GM21786 (cell line): ENCODE data around the gene SLC6A3.
"Not testable (repeated sequence)": the region's sequence is repeated elsewhere in the genome, so short reads cannot be mapped to it uniquely, and the experiment has no call there.

Experiments used
- ATAC-seq: cut with Tn5 transposase; IDR thresholded peaks from one replicate; pipeline ENCODE4 v1.9.1; 2021; ENCODE audit not compliant: unreplicated experiment

Gene SLC6A3

GRCh38 chr5:1465117-1465516 lies 19.9 kb upstream of the SLC6A3 start:
- ATAC-seq = no peak

DNA sequence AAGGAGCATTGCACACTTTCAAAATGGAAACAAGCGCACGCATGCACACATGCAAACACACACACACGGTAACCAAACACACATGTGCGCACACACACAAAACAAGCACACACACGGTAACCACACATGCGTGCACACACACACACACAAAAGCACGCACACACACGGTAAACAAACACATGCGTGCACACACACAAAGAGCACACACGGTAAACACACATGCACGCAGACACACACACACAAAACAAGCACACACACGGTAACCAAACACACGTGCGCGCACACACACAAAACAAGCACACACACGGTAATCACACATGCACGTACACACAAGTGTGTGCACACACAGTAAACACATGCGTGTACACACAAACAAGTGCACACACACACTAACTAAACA lies 19.3 kb upstream of the SLC6A3 start:
- ATAC-seq = no peak

DNA sequence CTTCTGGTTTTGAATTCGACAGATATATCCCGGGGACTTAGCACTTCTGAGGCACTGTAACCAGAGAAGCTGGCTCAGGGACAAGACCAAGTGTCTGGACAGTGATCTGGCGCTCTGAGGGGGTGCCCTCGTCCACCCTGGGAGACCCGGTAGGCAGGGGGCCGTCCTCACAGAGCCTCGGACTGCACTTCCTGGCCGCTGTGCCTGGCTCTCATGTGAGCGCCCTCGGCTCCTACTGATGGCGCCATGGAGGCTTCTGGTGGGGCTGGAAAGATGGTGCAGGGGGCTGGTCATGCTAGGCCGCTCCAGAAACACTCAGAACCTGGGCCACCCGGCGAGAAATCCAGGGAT lies 18.8 kb upstream of the SLC6A3 start:
- ATAC-seq = no peak

DNA sequence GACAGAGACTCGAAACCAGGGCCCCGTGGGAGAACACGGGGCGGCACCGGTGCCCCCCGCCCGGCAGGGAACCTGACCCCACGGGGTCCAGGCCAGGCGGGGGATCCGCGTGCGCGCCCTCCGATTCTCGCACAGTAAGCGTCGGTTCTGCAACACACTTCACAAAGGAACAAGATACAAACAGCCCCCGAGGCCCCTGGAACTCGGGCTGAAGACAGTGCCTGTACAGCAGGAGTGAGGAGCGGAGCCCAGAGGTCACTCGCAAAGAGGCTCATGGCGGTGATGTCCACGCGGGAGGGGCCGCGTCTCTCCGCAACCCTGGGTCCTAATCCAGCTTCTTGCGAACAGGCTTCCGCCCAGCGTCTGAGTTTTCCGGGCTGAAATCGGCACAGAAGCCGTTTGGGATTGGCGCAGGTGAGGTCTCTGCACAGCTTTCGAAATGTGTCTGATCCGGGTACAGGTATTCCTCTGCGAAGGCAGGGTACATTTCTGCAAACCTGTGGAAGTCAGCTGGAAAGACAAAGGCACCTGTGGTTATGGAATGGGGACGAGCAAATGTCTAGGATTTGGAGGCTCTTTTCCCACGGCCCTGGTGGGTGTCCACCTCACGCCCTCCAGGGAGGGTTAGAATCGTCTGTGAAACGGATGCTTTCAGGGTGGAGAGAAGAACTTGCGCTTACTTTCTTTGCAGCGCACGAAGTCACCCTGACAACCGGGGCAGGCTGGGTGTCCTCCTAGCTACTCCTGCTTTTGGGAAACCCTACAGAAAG lies 18.3 kb upstream of the SLC6A3 start:
- ATAC-seq = no peak

DNA sequence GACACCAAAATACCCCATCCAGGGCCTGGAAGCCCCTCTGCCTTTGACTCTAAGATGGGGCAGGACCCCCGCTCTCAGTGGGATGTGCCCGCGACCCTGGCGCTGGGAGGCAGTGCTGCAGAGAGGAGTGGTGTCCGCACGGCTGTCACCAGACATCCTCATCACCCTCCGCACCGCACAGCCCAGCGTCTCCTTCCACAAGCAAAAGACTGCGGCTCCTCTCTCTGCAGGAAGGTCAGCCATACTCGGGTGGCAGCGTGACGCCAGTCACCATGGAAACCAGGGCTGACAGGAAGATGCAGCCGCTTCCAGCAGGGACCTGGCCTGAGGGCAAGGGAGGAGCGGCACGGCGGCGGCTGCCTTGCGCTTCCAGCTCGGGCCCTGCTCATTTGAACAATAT lies 17.1 kb upstream of the SLC6A3 start:
- no peak for ATAC-seq

DNA sequence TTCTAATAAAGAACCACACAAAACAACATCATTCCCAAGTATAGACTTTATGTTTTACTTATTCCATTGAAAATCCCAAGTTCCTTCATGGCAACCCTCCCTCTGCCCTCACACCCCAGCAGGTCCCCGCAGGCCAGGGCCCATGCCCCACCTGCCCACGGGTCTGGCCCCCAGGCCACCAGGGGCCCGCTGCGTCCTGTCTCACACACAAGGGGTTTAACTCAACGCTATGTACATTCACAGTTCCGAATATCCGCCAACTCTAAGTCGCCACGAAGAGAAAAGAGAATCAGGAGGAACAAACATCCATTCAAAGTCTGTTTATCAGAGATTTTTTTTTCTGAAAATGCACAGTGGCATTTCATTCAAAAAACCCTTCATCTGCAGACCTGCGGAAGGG lies 16.2 kb upstream of the SLC6A3 start:
- ATAC-seq = no peak

DNA sequence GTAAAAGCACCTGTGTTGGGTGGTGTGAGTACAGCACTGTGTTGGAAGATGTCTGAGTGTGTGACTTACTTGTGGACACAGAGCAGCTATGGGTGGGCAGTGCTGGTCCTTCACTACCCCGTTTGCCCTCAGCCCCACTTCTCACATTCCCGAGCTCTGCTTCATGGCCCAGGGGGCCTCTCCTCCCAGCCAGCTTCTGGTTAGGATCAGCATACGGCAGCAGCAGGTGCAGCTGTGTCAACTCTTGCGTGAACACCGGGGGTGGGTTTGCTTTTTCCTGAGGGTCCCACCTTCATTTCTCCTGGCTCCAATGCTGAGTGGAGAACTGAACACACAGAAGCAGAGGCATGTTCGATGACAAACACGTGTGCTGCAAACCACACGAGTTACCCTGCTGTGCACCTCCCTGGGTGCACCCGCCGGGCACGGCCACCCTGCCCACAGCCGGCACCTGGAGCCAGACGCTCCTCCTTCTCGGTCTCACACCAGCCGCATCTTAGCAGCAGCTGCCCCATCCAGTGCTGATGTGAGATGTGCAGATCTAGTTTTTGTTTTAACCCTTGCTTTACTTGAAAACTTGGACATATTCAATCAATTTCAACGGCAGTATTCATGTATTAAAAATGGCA lies 14.9 kb upstream of the SLC6A3 start:
- no peak for ATAC-seq

DNA sequence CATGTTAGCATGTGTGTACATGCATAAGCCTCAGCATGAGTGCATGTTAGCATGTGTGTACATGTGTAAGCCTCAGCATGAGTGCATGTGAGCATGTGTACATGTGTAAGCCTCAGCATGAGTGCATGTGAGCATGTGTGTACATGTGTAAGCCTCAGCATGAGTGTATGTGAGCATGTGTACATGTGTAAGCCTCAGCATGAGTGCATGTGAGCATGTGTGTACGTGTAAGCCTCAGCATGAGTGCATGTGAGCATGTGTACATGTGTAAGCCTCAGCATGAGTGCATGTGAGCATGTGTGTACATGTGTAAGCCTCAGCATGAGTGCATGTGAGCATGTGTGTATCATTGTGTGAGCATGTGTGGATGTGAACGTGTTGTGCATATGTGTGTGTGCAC lies 14.2 kb upstream of the SLC6A3 start:
- not testable (repeated sequence) for ATAC-seq

GRCh38 chr5:1456110-1456881 lies 11.1 kb upstream of the SLC6A3 start:
- not testable (repeated sequence) for ATAC-seq

DNA sequence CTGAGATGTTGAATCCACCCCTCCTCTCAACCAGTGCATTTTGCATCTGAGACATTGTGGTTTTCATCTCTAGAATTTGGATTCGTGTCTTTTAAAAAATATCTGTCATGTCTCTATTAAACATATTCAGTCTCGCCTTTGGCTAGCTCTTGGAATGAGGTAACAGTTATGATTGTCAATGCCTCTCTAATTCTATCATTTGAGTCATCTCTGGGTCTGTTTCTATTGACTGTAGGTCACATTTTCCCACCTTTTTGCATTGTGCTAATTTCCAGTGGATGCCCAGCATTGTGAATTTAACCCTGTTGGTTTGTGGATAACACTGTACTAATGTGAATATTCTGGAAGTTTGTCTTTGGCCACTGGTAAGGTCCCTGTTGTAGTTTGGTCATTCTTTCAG lies 8.4 kb upstream of the SLC6A3 start:
- no peak for ATAC-seq

GRCh38 chr5:1449081-1449630 lies 3.9 kb upstream of the SLC6A3 start:
- no peak for ATAC-seq

GRCh38 chr5:1448511-1449011 lies 3.3 kb upstream of the SLC6A3 start:
- no peak for ATAC-seq

- ATAC-seq = no peak
Observed at GRCh38 chr5:1447671-1448361, 2.6 kb upstream of the SLC6A3 start.

- no peak for ATAC-seq
Observed at GRCh38 chr5:1446602-1447343, 1.5 kb upstream of the SLC6A3 start.

DNA sequence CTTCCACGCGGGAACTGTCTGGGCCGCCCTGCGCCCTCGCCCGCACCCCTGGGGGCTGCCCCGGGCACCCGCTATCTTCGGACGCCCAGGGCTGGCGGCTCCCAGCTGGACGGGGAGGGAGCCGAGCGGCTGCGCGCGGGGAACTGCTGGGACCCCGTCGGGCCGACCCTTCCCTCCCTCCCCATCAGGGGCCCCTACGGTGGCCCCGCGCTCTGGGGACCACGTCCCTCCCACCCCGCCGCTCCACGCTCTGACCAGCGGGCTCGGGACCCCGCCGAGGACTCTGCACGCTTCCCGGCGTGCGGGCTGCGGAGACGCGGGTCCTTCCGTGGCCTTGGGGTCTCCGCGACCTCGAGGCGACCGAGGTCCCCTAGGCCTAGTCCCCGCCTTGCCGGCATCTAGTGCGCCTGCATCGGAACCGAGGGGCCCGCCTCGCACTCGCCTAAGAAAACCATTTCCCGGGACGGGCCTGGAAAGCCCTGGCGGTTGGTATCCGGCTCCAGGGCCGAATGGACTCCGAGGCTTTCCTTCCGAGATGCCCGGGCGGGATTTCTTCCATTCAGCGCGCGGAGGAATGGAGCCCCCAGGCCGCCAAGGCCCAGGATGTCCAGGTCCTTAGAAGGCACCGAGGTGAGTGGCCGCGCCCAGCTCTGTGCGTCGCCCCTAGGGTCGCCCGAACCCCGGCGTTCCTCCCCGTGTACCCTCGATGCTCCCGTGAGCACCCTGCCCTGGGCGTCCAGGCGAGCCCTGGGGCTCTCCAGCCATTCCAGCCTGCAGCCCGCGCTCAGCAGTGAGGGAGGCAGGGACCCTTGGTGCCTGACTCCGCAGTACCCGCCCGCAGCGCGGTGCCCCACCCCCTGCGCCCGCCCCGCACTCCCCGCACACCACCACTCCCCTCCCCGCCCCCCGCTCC lies 705 bp upstream of the SLC6A3 start:
- ATAC-seq = no peak

- no peak for ATAC-seq
Observed at GRCh38 chr5:1444361-1445189, 665 bp downstream of the SLC6A3 start.

DNA sequence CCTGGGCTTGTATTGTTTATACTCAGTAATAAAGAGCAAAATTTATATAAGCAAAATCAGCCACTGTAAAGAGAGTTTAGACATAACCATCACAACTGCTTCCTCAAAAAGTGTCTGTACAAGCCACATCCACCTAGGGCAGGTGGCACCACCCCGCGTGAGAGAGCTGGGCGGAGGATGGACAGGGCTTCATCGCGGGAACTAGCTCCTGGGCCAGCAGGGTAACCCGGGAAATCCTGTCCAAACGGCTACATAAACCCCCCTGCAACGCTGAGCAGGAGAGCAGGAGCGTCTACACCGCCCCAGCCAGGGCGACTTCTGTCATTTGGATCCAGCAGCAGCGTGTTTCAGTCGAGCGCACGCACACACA lies 1.3 kb downstream of the SLC6A3 start:
- ATAC-seq = no peak

DNA sequence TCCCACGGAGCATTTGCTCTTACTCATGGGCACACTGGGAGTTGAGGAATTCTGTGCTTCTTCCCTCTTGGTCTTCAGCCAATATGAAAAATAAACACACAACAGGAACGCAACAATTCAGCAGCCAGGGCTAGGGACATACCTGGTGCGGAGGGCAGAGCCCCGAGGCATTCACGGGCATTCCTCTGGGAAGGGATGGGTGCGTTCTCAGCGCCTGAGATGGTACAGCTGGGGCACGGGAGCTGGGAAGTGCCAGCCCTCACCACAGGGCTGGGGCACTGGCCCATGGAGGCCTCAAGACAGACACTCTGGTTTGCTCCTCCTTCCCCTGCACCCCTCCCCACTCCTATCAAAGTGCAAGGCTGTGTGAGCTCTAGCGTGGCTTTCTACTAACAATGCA lies 2.1 kb downstream of the SLC6A3 start:
- no peak for ATAC-seq
